Measurements from ENCODE around the gene STX3. TPM values are rescaled to one million over a fixed set of nuclear protein-coding genes. Genes with fewer than 3 reads are reported as not detected.

Gene STX3
- polyA plus RNA-seq, 1 donor from 2014 or later = 21.3 TPM

DNA sequence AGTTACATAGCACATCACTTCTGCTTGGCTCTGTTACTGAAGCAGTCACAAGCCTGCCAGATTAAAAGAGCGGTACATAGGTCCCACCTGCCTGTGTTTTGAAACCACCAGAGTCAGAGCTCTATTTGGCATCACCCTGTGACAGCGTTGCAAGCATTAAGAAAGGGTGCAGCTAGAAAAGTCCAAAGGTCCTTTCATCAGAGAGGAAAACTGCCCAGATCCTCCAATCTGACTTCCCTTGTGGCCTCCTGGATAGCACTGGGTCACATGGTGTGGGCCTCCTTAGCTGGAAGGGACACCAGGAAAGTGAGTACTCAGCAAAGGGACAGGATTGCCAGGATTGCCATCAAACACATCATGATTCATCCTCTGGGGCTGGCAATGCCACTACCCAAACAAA is 22.9 kb downstream of the STX3 start:
- no peak overlapping the region for H2AFZ ChIP-seq (ENCODE audit: low read depth, low read length)
- TF ChIP-seq SMC3 (conservative IDR thresholded peaks at IDR 0.05; ENCODE audit: poor library complexity) (no peak), RAD21 (conservative IDR thresholded peaks at IDR 0.05) (no peak), MXI1 (conservative IDR thresholded peaks at IDR 0.05; ENCODE audit: poor library complexity, severe bottlenecking) (no peak), TAF1 (IDR thresholded peaks at IDR 0.05; ENCODE audit: low read depth) (no peak)
- TF ChIP-seq, protein P1, sequence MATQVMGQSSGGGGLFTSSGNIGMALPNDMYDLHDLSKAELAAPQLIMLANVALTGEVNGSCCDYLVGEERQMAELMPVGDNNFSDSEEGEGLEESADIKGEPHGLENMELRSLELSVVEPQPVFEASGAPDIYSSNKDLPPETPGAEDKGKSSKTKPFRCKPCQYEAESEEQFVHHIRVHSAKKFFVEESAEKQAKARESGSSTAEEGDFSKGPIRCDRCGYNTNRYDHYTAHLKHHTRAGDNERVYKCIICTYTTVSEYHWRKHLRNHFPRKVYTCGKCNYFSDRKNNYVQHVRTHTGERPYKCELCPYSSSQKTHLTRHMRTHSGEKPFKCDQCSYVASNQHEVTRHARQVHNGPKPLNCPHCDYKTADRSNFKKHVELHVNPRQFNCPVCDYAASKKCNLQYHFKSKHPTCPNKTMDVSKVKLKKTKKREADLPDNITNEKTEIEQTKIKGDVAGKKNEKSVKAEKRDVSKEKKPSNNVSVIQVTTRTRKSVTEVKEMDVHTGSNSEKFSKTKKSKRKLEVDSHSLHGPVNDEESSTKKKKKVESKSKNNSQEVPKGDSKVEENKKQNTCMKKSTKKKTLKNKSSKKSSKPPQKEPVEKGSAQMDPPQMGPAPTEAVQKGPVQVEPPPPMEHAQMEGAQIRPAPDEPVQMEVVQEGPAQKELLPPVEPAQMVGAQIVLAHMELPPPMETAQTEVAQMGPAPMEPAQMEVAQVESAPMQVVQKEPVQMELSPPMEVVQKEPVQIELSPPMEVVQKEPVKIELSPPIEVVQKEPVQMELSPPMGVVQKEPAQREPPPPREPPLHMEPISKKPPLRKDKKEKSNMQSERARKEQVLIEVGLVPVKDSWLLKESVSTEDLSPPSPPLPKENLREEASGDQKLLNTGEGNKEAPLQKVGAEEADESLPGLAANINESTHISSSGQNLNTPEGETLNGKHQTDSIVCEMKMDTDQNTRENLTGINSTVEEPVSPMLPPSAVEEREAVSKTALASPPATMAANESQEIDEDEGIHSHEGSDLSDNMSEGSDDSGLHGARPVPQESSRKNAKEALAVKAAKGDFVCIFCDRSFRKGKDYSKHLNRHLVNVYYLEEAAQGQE (IDR thresholded peaks at IDR 0.05; ENCODE audit: borderline replicate concordance) = no peak
- TF ChIP-seq, protein P2, sequence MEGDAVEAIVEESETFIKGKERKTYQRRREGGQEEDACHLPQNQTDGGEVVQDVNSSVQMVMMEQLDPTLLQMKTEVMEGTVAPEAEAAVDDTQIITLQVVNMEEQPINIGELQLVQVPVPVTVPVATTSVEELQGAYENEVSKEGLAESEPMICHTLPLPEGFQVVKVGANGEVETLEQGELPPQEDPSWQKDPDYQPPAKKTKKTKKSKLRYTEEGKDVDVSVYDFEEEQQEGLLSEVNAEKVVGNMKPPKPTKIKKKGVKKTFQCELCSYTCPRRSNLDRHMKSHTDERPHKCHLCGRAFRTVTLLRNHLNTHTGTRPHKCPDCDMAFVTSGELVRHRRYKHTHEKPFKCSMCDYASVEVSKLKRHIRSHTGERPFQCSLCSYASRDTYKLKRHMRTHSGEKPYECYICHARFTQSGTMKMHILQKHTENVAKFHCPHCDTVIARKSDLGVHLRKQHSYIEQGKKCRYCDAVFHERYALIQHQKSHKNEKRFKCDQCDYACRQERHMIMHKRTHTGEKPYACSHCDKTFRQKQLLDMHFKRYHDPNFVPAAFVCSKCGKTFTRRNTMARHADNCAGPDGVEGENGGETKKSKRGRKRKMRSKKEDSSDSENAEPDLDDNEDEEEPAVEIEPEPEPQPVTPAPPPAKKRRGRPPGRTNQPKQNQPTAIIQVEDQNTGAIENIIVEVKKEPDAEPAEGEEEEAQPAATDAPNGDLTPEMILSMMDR (IDR thresholded peaks at IDR 0.05; ENCODE audit: poor library complexity, severe bottlenecking) = no peak
- no peaks in the 10 kb centered on the region for H3K79me2 ChIP-seq (replicated peaks; ENCODE audit: insufficient read depth, low read length)
- H3K4me3 ChIP-seq (ENCODE audit: low read length) = no peak overlapping the region
- H3K9me3 ChIP-seq (ENCODE audit: low read length) = no peaks in the 10 kb centered on the region
- H3K27me3 ChIP-seq (ENCODE audit: insufficient read depth, low read depth, low read length) = no peaks in the 10 kb centered on the region
- H3K27ac ChIP-seq (ENCODE audit: low read length) = no peak overlapping the region
- H3K36me3 ChIP-seq (ENCODE audit: insufficient read depth, low read length) = no peaks in the 10 kb centered on the region
- H3K9me2 ChIP-seq (ENCODE audit: insufficient read depth, low read length) = no peaks in the 10 kb centered on the region
- no peak overlapping the region for H3K4me2 ChIP-seq (ENCODE audit: low read length)
- H3F3A ChIP-seq (ENCODE audit: insufficient read depth, low read length, poor library complexity, severe bottlenecking) = no peaks in the 10 kb centered on the region
- H4K20me1 ChIP-seq (ENCODE audit: insufficient read depth) = no peaks in the 10 kb centered on the region
- H3K9ac ChIP-seq (ENCODE audit: low read length) = no peak overlapping the region

DNA sequence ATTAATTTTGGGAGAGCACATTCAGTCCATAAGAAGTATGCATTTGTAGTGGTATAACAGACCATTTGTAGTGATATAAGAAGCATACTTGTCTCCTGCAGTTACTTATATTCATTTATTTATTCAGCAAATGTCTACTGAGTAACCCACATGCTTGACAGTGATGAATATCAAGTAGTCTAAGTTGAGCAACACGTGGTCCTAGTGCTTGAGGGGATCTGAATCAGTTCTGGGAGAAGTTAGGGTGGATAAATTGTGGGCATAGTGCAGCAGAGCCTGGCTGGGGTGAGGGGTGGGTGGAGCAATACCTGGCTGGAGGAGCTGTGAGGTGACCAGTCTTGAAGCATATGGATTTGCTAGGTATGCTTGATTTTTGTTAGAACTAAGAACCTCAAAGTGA is 24.3 kb downstream of the STX3 start:
- Histone ChIP-seq H2AFZ (ENCODE audit: low read depth, low read length) (no peak overlapping the region), H3K9ac (ENCODE audit: low read length) (no peak overlapping the region), H3K27me3 (ENCODE audit: insufficient read depth, low read depth, low read length) (no peaks in the 10 kb centered on the region), H3K9me3 (ENCODE audit: low read length) (no peaks in the 10 kb centered on the region), H3F3A (ENCODE audit: insufficient read depth, low read length, poor library complexity, severe bottlenecking) (no peaks in the 10 kb centered on the region), H3K79me2 (replicated peaks; ENCODE audit: insufficient read depth, low read length) (no peaks in the 10 kb centered on the region), H3K27ac (ENCODE audit: low read length) (no peak overlapping the region), H3K36me3 (ENCODE audit: insufficient read depth, low read length) (no peaks in the 10 kb centered on the region), H4K20me1 (ENCODE audit: insufficient read depth) (no peaks in the 10 kb centered on the region), H3K4me3 (ENCODE audit: low read length) (no peak overlapping the region), H3K9me2 (ENCODE audit: insufficient read depth, low read length) (no peaks in the 10 kb centered on the region), H3K4me2 (ENCODE audit: low read length) (no peak overlapping the region)
- TF ChIP-seq EZH2 (IDR thresholded peaks at IDR 0.05; ENCODE audit: borderline replicate concordance, insufficient read depth, low read length, poor library complexity, severe bottlenecking) = no peak
- no peak for TF ChIP-seq EP300 (conservative IDR thresholded peaks at IDR 0.05; ENCODE audit: poor library complexity, severe bottlenecking)
- TF ChIP-seq, protein P2 (IDR thresholded peaks at IDR 0.05; ENCODE audit: poor library complexity, severe bottlenecking) = no peak
- TF ChIP-seq, protein P1 (IDR thresholded peaks at IDR 0.05; ENCODE audit: borderline replicate concordance) = no peak
- TF ChIP-seq MXI1 (conservative IDR thresholded peaks at IDR 0.05; ENCODE audit: poor library complexity, severe bottlenecking) = no peak
- no peak for TF ChIP-seq TAF1 (IDR thresholded peaks at IDR 0.05; ENCODE audit: low read depth)
- no peak for TF ChIP-seq POLR2AphosphoS5 (IDR thresholded peaks at IDR 0.05)
- no peak for TF ChIP-seq RAD21 (conservative IDR thresholded peaks at IDR 0.05)
- no peak for TF ChIP-seq SMC3 (conservative IDR thresholded peaks at IDR 0.05; ENCODE audit: poor library complexity)

All from neural cell (in vitro differentiated cells).